Myocyte (in vitro differentiated cells): ENCODE measurements around the gene RPL36. TPM values are rescaled to one million over a fixed set of nuclear protein-coding genes. Genes with fewer than 3 reads are reported as not detected.

Experiments used
- DNase-seq: peaks from one replicate; pipeline ENCODE4 v3.0.0-alpha.2; 2012; ENCODE audit warnings: low read depth
- total RNA-seq: library from RNA; depleted of rRNA; stranded (reverse); fragments of >200 nt; gene quantifications from 2 replicates; pipeline ENCODE4 v1.2.3, GENCODE V29; 2014

RPL36 gene
- total RNA-seq, 1 donor from 2014 or later, result 605 TPM

GRCh38 chr19:5673752-5674151 lies 16.3 kb upstream of the RPL36 start:
- no peak for DNase-seq

- DNase-seq, result no peak
Measured at GRCh38 chr19:5674714-5675113, 15.4 kb upstream of the RPL36 start.

- peak; percentile 99 for DNase-seq
Measured at GRCh38 chr19:5676105-5676771, 13.9 kb upstream of the RPL36 start.

- DNase-seq, result peak; percentile 96
Measured at GRCh38 chr19:5676772-5677105, 13.4 kb upstream of the RPL36 start.

GRCh38 chr19:5677136-5677535 lies 13.0 kb upstream of the RPL36 start:
- DNase-seq, result no peak

GRCh38 chr19:5677580-5677979 lies 12.5 kb upstream of the RPL36 start:
- DNase-seq, result no peak

GRCh38 chr19:5678071-5678718 lies 11.9 kb upstream of the RPL36 start:
- no peak for DNase-seq

- no peak for DNase-seq
Measured at GRCh38 chr19:5679289-5680083, 10.6 kb upstream of the RPL36 start.

GRCh38 chr19:5680084-5680436 lies 10.0 kb upstream of the RPL36 start:
- peak; percentile 73 for DNase-seq

GRCh38 chr19:5680437-5681368 lies 9.4 kb upstream of the RPL36 start, which contains the start of the genes HSD11B1L and MICOS13:
TSS of gene HSD11B1L (plus strand) at chr19:5681027. CDS start at chr19:5684833, 3,806 bp downstream.
TSS of gene MICOS13 (minus strand) at chr19:5680516. CDS start at chr19:5680486, 30 bp downstream.
- peak; percentile 100 for DNase-seq

GRCh38 chr19:5681391-5682106 lies 8.5 kb upstream of the RPL36 start:
- DNase-seq, result no peak

- DNase-seq, result no peak
Measured at GRCh38 chr19:5682107-5682482, 8.0 kb upstream of the RPL36 start.

- DNase-seq, result no peak
Measured at GRCh38 chr19:5683177-5683886, 6.8 kb upstream of the RPL36 start.

GRCh38 chr19:5684694-5685430 lies 5.2 kb upstream of the RPL36 start:
- DNase-seq, result no peak

- no peak for DNase-seq
Measured at GRCh38 chr19:5686326-5686646, 3.8 kb upstream of the RPL36 start.

- DNase-seq, result peak; percentile 93
Measured at GRCh38 chr19:5686647-5687359, 3.3 kb upstream of the RPL36 start.

GRCh38 chr19:5687360-5688198 lies 2.5 kb upstream of the RPL36 start:
- no peak for DNase-seq
